Measurements from ENCODE around the gene DMRTB1.

DMRTB1 gene

GRCh38 chr1:53465023-53465957 is 6.1 kb downstream of the DMRTB1 start:
- no peak for DNase-seq

GRCh38 chr1:53467391-53467790 is 8.2 kb downstream of the DMRTB1 start:
- DNase-seq, result no peak

- DNase-seq, result no peak
These were observed 9.2 kb downstream of the DMRTB1 start for GRCh38 chr1:53468374-53468773.

GRCh38 chr1:53469373-53469772 is 10.2 kb downstream of the DMRTB1 start:
- no peak for DNase-seq

GRCh38 chr1:53470155-53470554 is 11.0 kb downstream of the DMRTB1 start:
- no peak for DNase-seq

- DNase-seq, result no peak
These were observed 11.4 kb downstream of the DMRTB1 start for GRCh38 chr1:53470584-53470983.

GRCh38 chr1:53471000-53471399 is 11.8 kb downstream of the DMRTB1 start:
- no peak for DNase-seq

- no peak for DNase-seq
These were observed 14.3 kb downstream of the DMRTB1 start for GRCh38 chr1:53473463-53473862.

GRCh38 chr1:53475664-53476063 is 16.5 kb downstream of the DMRTB1 start:
- no peak for DNase-seq

GRCh38 chr1:53476579-53476978 is 17.4 kb downstream of the DMRTB1 start:
- no peak for DNase-seq

GRCh38 chr1:53477651-53478501 is 18.7 kb downstream of the DMRTB1 start:
- no peak for DNase-seq

GRCh38 chr1:53478502-53478818 is 19.3 kb downstream of the DMRTB1 start:
- DNase-seq, result no peak

- no peak for DNase-seq
These were observed 21.5 kb downstream of the DMRTB1 start for GRCh38 chr1:53480678-53481077.

- DNase-seq, result no peak
These were observed 22.3 kb downstream of the DMRTB1 start for GRCh38 chr1:53481456-53481855.

- DNase-seq, result no peak
These were observed 23.4 kb downstream of the DMRTB1 start for GRCh38 chr1:53482441-53483153.

GRCh38 chr1:53483170-53483569 is 24.0 kb downstream of the DMRTB1 start:
- DNase-seq, result no peak

- DNase-seq, result no peak
These were observed 24.5 kb downstream of the DMRTB1 start for GRCh38 chr1:53483656-53484055.

GRCh38 chr1:53484705-53485477 is 25.7 kb downstream of the DMRTB1 start:
- no peak for DNase-seq

GRCh38 chr1:53485478-53486394 is 26.5 kb downstream of the DMRTB1 start:
- peak in 3 of 4 experiments; percentile 11 to 36 (median 24) for DNase-seq

- DNase-seq, result no peak
These were observed 27.3 kb downstream of the DMRTB1 start for GRCh38 chr1:53486395-53487026.

GRCh38 chr1:53490351-53490750 is 31.2 kb downstream of the DMRTB1 start:
- no peak for DNase-seq
